ENCODE data around the gene USP9X.

GRCh38 chrX:41095174-41095573, 9.9 kb downstream of the USP9X start:
- TF ChIP-seq NFIC (IDR thresholded peaks at IDR 0.05) (no peak), CEBPB (IDR thresholded peaks at IDR 0.05) (no peak), REST (IDR thresholded peaks at IDR 0.05; ENCODE audit: low read depth) (no peak), CREB1 (IDR thresholded peaks at IDR 0.05; ENCODE audit: low read depth) (no peak), TAF1 (IDR thresholded peaks at IDR 0.05; ENCODE audit: low read depth) (no peak)

Data from Ishikawa (cell line).